C4-2B (cell line): ENCODE results near the gene HDHD3.
"Not testable (repeated sequence)": the region's sequence is repeated elsewhere in the genome, so short reads cannot be mapped to it uniquely, and the experiment has no call there.

Source experiments
- H3K27ac ChIP-seq: fragments of 450-650 bp; 2 replicates; pipeline ENCODE4 v1.5.1; 2017
- ZFX ChIP-seq: fragments of 450-650 bp; IDR thresholded peaks from 2 replicates; pipeline ENCODE4 v1.6.1; 2017
- TF ChIP-seq, protein P1 (sequence below): fragments of 450-650 bp; conservative IDR thresholded peaks from 2 replicates; pipeline ENCODE4 v1.5.1; 2017; ENCODE audit warnings: mild to moderate bottlenecking

HDHD3 gene

DNA sequence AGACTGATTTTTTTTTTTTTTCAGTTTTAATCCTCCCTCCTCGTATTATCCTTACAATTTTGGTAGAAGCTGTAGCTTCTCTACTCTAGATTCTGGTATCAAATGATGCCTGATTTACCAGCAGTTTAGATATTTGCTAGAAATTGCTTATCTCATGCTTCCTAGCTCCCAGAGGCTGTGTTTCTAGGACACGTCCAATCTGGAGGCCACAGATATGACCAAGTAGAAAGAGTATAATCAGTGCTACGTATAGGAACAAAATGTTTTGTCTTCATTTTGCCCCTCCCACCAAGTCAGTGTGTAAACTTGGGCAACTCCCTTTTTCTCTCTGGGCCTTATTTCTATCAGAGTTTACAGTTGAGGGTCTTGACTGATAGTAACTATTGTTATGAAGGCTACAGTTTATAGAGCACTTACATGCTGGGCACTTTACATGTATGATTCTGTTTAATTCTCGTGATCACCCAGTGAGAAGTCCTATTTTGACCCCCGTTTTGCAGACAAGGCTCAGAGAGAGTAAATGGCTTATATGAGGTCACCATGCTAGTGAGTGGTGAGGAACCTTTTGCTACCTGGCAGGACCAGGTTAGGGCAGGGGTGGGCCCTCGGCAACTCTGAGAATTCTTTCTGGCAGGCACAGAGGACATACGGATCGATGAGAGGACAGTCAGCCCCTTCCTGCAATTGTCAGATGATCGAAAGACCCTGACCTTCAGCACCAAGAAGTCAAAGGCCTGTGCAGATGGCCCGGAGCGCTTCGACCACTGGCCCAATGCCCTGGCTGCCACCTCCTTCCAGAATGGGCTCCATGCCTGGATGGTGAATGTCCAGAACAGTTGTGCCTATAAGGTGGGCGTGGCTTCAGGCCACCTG is 7.6 kb downstream of the HDHD3 start:
- no peak overlapping the region for H3K27ac ChIP-seq
- no peak for TF ChIP-seq ZFX
- TF ChIP-seq, protein P1, sequence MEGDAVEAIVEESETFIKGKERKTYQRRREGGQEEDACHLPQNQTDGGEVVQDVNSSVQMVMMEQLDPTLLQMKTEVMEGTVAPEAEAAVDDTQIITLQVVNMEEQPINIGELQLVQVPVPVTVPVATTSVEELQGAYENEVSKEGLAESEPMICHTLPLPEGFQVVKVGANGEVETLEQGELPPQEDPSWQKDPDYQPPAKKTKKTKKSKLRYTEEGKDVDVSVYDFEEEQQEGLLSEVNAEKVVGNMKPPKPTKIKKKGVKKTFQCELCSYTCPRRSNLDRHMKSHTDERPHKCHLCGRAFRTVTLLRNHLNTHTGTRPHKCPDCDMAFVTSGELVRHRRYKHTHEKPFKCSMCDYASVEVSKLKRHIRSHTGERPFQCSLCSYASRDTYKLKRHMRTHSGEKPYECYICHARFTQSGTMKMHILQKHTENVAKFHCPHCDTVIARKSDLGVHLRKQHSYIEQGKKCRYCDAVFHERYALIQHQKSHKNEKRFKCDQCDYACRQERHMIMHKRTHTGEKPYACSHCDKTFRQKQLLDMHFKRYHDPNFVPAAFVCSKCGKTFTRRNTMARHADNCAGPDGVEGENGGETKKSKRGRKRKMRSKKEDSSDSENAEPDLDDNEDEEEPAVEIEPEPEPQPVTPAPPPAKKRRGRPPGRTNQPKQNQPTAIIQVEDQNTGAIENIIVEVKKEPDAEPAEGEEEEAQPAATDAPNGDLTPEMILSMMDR, result no peak

DNA sequence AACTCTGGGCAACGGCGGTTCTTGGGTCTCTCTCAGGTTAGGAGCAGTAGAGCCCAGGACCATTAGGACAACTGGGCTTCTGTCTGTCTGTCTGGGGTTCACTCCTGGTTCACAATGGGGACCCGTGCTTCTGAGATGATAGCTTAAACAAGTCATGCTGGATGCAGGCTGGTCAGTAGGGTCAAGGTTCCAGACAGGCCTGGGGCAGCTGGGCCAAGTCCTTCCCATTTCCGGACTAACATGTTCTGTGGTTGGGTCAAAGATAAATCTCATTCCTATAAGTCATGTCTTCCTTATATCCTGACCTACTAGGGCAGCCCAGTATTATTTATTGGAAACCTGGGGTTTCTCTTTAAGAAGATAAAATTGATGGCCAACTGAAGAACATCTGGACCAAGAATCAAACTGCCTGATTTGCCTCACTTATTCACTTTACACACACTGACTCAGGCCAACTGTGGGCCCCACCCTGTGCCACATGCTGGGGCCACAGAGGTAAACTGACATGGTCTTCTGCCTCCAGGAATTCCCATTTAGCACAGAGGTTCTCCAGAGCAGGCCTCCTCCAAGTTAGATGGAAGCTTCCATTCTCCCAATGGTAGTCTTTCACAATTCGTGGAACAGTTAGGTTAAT is 8.3 kb downstream of the HDHD3 start:
- TF ChIP-seq, protein P1, result no peak
- TF ChIP-seq ZFX, result no peak
- no peak overlapping the region for H3K27ac ChIP-seq

DNA sequence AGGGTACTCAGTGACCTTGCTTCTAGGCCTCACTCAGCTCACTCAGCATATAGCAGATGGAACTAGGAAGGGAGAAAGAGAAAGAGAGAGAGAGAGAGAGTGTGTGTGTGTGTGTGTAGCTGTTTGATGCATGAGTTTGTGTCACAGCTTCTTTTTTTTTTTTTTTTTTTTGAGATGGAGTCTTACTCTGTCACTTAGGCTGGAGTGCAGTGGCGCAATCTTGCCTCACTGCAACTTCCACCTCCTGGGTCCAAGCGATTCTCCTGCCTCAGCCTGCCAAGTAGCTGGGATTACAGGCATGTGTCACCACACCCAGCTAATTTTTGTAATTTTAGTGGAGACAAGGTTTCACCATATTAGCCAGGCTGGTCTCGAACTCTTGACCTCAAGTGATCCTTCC is 11.1 kb downstream of the HDHD3 start:
- H3K27ac ChIP-seq, result not testable (repeated sequence)

DNA sequence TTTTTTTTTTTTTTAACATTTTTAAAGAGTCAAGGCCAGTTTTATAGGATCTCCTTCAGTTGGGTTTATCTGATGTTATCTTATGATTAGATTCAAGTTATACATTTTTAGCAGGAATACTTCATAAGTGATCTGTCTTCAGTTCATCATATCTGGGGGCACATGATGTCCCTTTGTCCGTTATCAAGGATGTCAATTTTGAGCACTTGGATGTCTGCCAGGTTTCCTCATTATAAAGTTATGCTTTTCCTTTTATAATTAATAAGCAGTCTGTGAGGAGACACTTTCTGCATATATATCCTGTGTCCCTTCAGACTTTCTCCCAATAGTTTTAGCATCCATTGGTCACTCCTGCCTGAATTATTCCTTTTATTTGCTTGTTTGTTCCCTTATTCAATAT is 11.8 kb downstream of the HDHD3 start:
- TF ChIP-seq, protein P1, result no peak
- TF ChIP-seq ZFX, result no peak
- H3K27ac ChIP-seq, result no peak overlapping the region

DNA sequence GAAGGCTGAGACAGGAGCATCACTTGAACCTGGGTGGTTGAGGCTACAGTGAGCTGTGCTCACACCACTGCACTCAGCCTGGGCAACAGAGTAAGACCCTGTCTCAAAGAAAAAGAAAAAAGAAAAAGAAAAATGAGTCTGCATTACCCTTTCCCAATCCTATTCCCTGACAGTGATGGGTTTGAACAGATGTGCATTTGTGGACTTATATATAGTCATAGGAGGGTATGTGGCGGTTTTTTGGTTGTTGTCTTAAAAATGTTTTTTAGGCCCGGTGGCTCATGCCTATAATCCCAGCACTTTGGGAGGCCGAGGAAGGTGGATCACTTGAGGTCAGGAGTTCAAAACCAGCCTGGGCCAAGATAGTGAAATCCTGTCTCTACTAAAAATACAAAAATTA is 13.4 kb downstream of the HDHD3 start:
- TF ChIP-seq ZFX, result no peak
- TF ChIP-seq, protein P1, result no peak
- no peak overlapping the region for H3K27ac ChIP-seq

DNA sequence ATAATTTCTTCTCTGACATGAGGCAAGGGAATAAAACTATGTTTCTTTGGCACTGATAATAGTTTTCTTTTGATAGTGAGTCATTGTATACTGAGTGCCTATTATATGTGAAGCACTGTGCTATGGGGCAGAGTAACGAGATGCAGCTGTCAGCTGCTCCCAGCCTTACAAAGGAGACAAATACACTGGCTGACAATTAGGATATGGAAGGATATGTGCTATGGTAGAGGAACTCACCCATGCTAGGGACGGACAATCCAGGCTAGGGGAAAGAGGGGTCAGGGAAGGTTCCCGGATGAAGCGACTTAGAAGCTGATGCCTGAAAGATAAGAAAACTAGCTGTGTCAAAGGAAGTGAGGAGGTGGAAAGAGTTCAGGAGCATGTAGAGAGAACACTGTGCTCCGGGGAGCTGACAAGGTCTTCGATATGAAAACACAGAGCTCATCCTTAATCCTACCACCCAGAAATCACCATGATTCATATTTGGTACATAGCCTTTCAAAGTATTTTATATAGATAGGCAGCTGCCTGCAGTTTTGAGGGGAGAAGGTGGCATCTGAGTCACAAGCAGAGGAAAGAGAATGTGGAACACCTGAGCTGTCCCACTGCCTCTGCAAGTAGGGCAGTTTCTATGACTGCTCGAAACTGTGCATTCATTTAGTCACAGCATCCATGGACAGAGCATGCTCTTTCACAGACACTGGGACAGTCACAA is 15.3 kb downstream of the HDHD3 start:
- TF ChIP-seq, protein P1, result no peak
- no peak overlapping the region for H3K27ac ChIP-seq

DNA sequence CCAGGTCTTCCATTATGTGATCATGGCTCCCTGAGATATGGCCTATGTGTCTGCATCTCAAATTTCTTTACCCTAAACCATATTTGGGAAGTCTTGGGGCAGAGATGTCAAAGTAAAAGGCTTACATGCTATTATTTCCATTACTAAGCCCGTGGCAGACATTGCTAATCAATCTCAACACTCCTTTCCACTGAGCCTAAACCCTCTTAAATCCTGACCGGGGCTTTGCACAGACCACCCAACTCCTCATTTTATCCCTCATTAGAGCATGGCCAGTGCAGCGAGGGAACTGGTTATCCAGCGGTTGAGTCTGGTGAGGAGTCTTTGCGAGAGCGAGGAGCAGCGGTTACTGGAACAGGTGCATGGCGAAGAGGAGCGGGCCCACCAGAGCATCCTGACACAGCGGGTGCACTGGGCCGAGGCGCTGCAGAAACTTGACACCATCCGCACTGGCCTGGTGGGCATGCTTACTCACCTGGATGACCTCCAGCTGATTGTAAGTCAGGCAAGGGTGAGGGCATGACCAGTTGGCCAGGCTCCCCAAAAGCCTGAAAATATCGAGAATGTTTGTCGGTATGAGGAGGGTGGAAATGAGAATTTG is 16.4 kb downstream of the HDHD3 start:
- no peak overlapping the region for H3K27ac ChIP-seq
- TF ChIP-seq, protein P1, result no peak
- no peak for TF ChIP-seq ZFX
